ENCODE measurements around the gene NARS2.

Gene NARS2

GRCh38 chr11:78386215-78386941 is 188.3 kb downstream of the NARS2 start:
- DNase-seq (ENCODE audit: extremely low read depth, low read depth) = no peak
- TF ChIP-seq CTCF (IDR thresholded peaks at IDR 0.05; ENCODE audit: low read depth, low read length) = no peak

Measured in AG09319 (cell line).